SK-N-SH (cell line): Measurements from ENCODE around the gene UTY. TPM values are rescaled to one million over a fixed set of nuclear protein-coding genes. Genes with fewer than 3 reads are reported as not detected.

Experiments used
- CTCF ChIA-PET: fragments of 300-600, 350-600 bp; formaldehyde crosslinking; extraction: SDS; loops from one replicate; lab custom pipeline; 2021; lab: Yijun Ruan, JAX
- POLR2A ChIA-PET: fragments of 350-600 bp; sonication (Branson Sonifier 250); formaldehyde crosslinking; extraction: SDS; loops from one replicate; lab custom pipeline; 2020; ENCODE audit warnings: antibody characterized with exemption, inconsistent platforms; lab: Yijun Ruan, JAX
- DNase-seq: peaks from one replicate; pipeline ENCODE4 v3.0.0; 2012
- H2AFZ ChIP-seq: fragments of 200-600 bp; sonication (generic); 2 replicates; pipeline ENCODE4 v1.8.1; 2016; ENCODE audit warnings: antibody characterized with exemption, mild to moderate bottlenecking, low read depth
- H3F3A ChIP-seq: fragments of 200-600 bp; sonication (generic); replicated peaks from 2 replicates; pipeline ENCODE3; 2016; ENCODE audit warnings: antibody characterized with exemption, mild to moderate bottlenecking; ENCODE audit not compliant: insufficient read depth
- H3K27ac ChIP-seq, 2 experiments: fragments of 200-500 bp in 1 of 2; fragments of 200-600 bp in 1 of 2; sonication (Bioruptor generic) in 1 of 2; sonication (generic), shearing (Covaris generic) in 1 of 2; 2 replicates each; pipeline versions ENCODE4 v1.5.1 to v1.6.1; 2014 to 2016; ENCODE audit warnings: low read depth in 2 of 2, inconsistent platforms in 1 of 2, low read length in 1 of 2, mild to moderate bottlenecking in 1 of 2, mixed read lengths in 1 of 2
- H3K27me3 ChIP-seq: fragments of 200-600 bp; sonication (generic), shearing (Covaris generic); 2 replicates; pipeline ENCODE4 v1.6.1; 2016; ENCODE audit warnings: mixed run types; ENCODE audit not compliant: insufficient read depth
- H3K36me3 ChIP-seq, 2 experiments: fragments of 200-500 bp in 1 of 2; fragments of 200-600 bp in 1 of 2; sonication (Bioruptor generic) in 1 of 2; sonication (generic) in 1 of 2; replicated peaks in 1 of 2; 2 replicates each; pipeline versions ENCODE3 to v1.5.1; 2014 to 2016; ENCODE audit warnings: low read length in 1 of 2, mild to moderate bottlenecking in 1 of 2; ENCODE audit not compliant: insufficient read depth in 2 of 2, control insufficient read depth in 1 of 2
- H3K4me1 ChIP-seq, 2 experiments: fragments of 200-500 bp in 1 of 2; fragments of 200-600 bp in 1 of 2; sonication (Bioruptor generic) in 1 of 2; sonication (generic), shearing (Covaris generic) in 1 of 2; 2 replicates each; pipeline versions ENCODE4 v1.5.1 to v1.6.1; 2014 to 2016; ENCODE audit warnings: low read depth in 1 of 2, low read length in 1 of 2, mixed run types in 1 of 2; ENCODE audit not compliant: insufficient read depth in 2 of 2, control insufficient read depth in 1 of 2
- H3K4me2 ChIP-seq: fragments of 200-600 bp; sonication (generic), shearing (Covaris generic); 2 replicates; pipeline ENCODE4 v1.6.1; 2017; ENCODE audit warnings: mixed run types
- H3K4me3 ChIP-seq, 2 experiments: fragments of 200-500 bp in 1 of 2; fragments of 200-600 bp in 1 of 2; sonication (Bioruptor generic) in 1 of 2; sonication (generic), shearing (Covaris generic) in 1 of 2; 2 replicates each; pipeline versions ENCODE4 v1.5.1 to v1.8.1; 2014 to 2016; ENCODE audit warnings: low read depth in 2 of 2, inconsistent platforms in 1 of 2, low read length in 1 of 2, mild to moderate bottlenecking in 1 of 2, mixed read lengths in 1 of 2, moderate library complexity in 1 of 2
- H3K79me2 ChIP-seq: fragments of 200-600 bp; sonication (generic); 2 replicates; pipeline ENCODE4 v1.8.1; 2017; ENCODE audit warnings: mild to moderate bottlenecking; ENCODE audit not compliant: insufficient read depth
- H3K9ac ChIP-seq: fragments of 200-600 bp; sonication (generic); 2 replicates; pipeline ENCODE4 v1.6.1; 2017; ENCODE audit warnings: mixed run types
- H3K9me2 ChIP-seq: fragments of 200-600 bp; sonication (generic); 2 replicates; pipeline ENCODE4 v1.6.1; 2017; ENCODE audit warnings: mixed run types
- H3K9me3 ChIP-seq: fragments of 200-600 bp; sonication (generic); 2 replicates; pipeline ENCODE4 v1.6.1; 2017; ENCODE audit warnings: mixed run types, mild to moderate bottlenecking, moderate library complexity
- H4K20me1 ChIP-seq: fragments of 200-600 bp; sonication (generic); 2 replicates; pipeline ENCODE4 v1.6.1; 2017; ENCODE audit warnings: mild to moderate bottlenecking, mixed run types; ENCODE audit not compliant: insufficient read depth
- CTCF ChIP-seq: fragments of 200-600 bp; sonication (generic); IDR thresholded peaks from 2 replicates; pipeline ENCODE4 v1.6.1; 2017; ENCODE audit warnings: antibody characterized with exemption, mild to moderate bottlenecking, moderate library complexity
- ELF1 ChIP-seq: IDR thresholded peaks from 2 replicates; pipeline ENCODE4 v1.4.0; 2012
- EP300 ChIP-seq, 2 experiments: IDR thresholded peaks; 2 replicates each; pipeline versions ENCODE4 v1.4.0 to v1.6.1; 2012; ENCODE audit warnings: borderline replicate concordance in 1 of 2, low read depth in 1 of 2, low read length in 1 of 2
- EZH2phosphoT487 ChIP-seq: fragments of 200-600 bp; sonication (generic); IDR thresholded peaks from 2 replicates; pipeline ENCODE4 v1.6.1; 2017; ENCODE audit warnings: low read depth, mixed run types, mild to moderate bottlenecking, antibody characterized with exemption, moderate library complexity, borderline replicate concordance
- JUND ChIP-seq: IDR thresholded peaks from 2 replicates; pipeline ENCODE4 v1.4.0; 2012
- MEF2A ChIP-seq: IDR thresholded peaks from 2 replicates; pipeline ENCODE4 v1.4.0; 2012; ENCODE audit warnings: low read depth, borderline replicate concordance
- NFIC ChIP-seq: IDR thresholded peaks from 2 replicates; pipeline ENCODE4 v1.4.0; 2012; ENCODE audit warnings: borderline replicate concordance
- NRF1 ChIP-seq: IDR thresholded peaks from 2 replicates; pipeline ENCODE4 v1.6.1; 2012; ENCODE audit warnings: low read depth, mild to moderate bottlenecking, low read length
- PBX3 ChIP-seq: IDR thresholded peaks from 2 replicates; pipeline ENCODE4; 2012
- RAD21 ChIP-seq: IDR thresholded peaks from 2 replicates; pipeline ENCODE4 v1.6.1; 2012; ENCODE audit warnings: mild to moderate bottlenecking, low read length
- RCOR1 ChIP-seq: fragments of 150-350 bp; IDR thresholded peaks from 2 replicates; pipeline ENCODE4 v1.6.1; 2017; ENCODE audit warnings: antibody characterized with exemption, low read length
- REST ChIP-seq: IDR thresholded peaks from 2 replicates; pipeline ENCODE4 v1.6.1; 2012; ENCODE audit warnings: mild to moderate bottlenecking, low read depth, low read length, moderate library complexity
- SIN3A ChIP-seq: IDR thresholded peaks from 2 replicates; pipeline ENCODE4 v1.6.1; 2012; ENCODE audit warnings: low read depth, mild to moderate bottlenecking, low read length, moderate library complexity, borderline replicate concordance
- TCF12 ChIP-seq: IDR thresholded peaks from 2 replicates; pipeline ENCODE4 v1.4.0; 2012
- USF1 ChIP-seq: IDR thresholded peaks from 2 replicates; pipeline ENCODE4 v1.4.0; 2012; ENCODE audit warnings: low read depth, borderline replicate concordance
- USF2 ChIP-seq: fragments of 150-350 bp; IDR thresholded peaks from 2 replicates; pipeline ENCODE4 v1.6.1; 2017; ENCODE audit warnings: antibody characterized with exemption, low read length, low read depth, borderline replicate concordance
- WGBS: methylation state at CpG from one replicate; pipeline ENCODE4 v1.1.6; 2017; ENCODE audit warnings: low lambda C conversion rate; 5-methylcytosine and 5-hydroxymethylcytosine counted together
- polyA plus RNA-seq, 3 experiments: library from polyadenylated mRNA; depleted of rRNA; stranded (reverse); fragments of >200 nt; gene quantifications; 2 replicates each; pipeline ENCODE4 v1.2.3, GENCODE V29; 2012

Gene UTY
- polyA plus RNA-seq, 1 of the 3 experiments (the other 2 are of a cell fraction), result not detected

GRCh38 chrY:13338711-13339110, 141.1 kb downstream of the UTY start:
- CTCF ChIA-PET, result no interaction called here
- no peak for TF ChIP-seq MEF2A
- TF ChIP-seq NRF1, result no peak
- TF ChIP-seq EP300 (IDR thresholded peaks at IDR 0.05; ENCODE audit: borderline replicate concordance in 1 of 2, low read depth in 1 of 2, low read length in 1 of 2), result no peak
- TF ChIP-seq PBX3, result no peak
- no peak for TF ChIP-seq SIN3A
- TF ChIP-seq EZH2phosphoT487, result no peak
- no peak for TF ChIP-seq USF1
- TF ChIP-seq REST, result no peak
- no peak for TF ChIP-seq ELF1
- TF ChIP-seq RCOR1, result no peak
- no peak for TF ChIP-seq RAD21
- TF ChIP-seq CTCF, result no peak
- TF ChIP-seq USF2, result no peak
- no peak for TF ChIP-seq NFIC
- no peak for TF ChIP-seq TCF12
- TF ChIP-seq JUND, result no peak
- H3K9ac ChIP-seq, result no peak overlapping the region
- H3K27ac ChIP-seq, result no peak overlapping the region
- no peaks in the 10 kb centered on the region for H3K79me2 ChIP-seq
- H3K4me3 ChIP-seq, result no peak overlapping the region
- no peaks in the 10 kb centered on the region for H3K27me3 ChIP-seq
- DNase-seq, result no peak
- no peaks in the 10 kb centered on the region for H3K9me3 ChIP-seq
- no peaks in the 10 kb centered on the region for H4K20me1 ChIP-seq
- H3K9me2 ChIP-seq, result no peaks in the 10 kb centered on the region
- POLR2A ChIA-PET, result no interaction called here
- no CpG with 5 or more reads among the region's 4 CpGs for WGBS
- H3F3A ChIP-seq, result no peaks in the 10 kb centered on the region
- H2AFZ ChIP-seq, result no peak overlapping the region
- H3K36me3 ChIP-seq, result no peaks in the 10 kb centered on the region
- no peaks in the 10 kb centered on the region for H3K4me1 ChIP-seq
- H3K4me2 ChIP-seq, result no peak overlapping the region
